ENCODE measurements around the gene C1GALT1C1.

DNA sequence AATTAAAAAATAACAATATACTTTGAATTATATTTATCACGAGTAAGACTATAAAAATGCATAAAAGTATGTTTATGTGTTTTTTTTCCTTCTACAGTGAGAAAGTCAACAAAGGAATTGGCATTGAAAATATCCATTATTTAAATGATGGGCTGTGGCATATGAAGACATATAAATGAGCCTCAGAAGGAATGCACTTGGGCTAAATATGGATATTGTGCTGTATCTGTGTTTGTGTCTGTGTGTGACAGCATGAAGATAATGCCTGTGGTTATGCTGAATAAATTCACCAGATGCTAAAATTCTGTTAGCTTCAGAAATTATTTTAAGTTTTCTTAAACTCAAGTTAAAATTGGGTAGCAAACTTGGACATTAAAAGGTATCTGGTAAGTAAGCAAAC, 17.8 kb downstream of the C1GALT1C1 start:
- no peak for TF ChIP-seq POLR2A (IDR thresholded peaks at IDR 0.05)
- TF ChIP-seq, protein P1, sequence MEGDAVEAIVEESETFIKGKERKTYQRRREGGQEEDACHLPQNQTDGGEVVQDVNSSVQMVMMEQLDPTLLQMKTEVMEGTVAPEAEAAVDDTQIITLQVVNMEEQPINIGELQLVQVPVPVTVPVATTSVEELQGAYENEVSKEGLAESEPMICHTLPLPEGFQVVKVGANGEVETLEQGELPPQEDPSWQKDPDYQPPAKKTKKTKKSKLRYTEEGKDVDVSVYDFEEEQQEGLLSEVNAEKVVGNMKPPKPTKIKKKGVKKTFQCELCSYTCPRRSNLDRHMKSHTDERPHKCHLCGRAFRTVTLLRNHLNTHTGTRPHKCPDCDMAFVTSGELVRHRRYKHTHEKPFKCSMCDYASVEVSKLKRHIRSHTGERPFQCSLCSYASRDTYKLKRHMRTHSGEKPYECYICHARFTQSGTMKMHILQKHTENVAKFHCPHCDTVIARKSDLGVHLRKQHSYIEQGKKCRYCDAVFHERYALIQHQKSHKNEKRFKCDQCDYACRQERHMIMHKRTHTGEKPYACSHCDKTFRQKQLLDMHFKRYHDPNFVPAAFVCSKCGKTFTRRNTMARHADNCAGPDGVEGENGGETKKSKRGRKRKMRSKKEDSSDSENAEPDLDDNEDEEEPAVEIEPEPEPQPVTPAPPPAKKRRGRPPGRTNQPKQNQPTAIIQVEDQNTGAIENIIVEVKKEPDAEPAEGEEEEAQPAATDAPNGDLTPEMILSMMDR (IDR thresholded peaks at IDR 0.05 in 4 of 5, conservative IDR thresholded peaks at IDR 0.05 in 1 of 5): no peak

Data from gastrocnemius medialis (tissue), 4 donors.